ENCODE measurements around the gene MID1.

Gene MID1

DNA sequence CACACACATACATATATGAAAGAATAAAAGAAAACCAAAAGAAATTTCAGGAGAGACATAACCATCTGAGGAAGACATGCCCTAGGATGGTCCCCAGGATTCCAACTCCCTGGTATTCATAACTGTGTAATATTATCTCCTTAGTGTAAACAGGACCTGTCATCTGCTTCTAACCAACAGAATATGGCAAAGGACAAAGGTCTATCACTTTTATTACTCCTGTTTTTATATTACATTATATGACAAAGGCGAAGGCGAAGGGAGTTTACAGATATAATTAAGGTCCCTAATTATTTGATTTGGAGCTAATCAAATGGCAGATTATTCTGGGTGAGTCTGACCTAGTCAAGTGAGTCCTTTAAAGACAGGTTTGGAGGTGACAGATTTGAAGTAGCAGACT lies 155.1 kb downstream of the MID1 start:
- Histone ChIP-seq H3K27ac (ENCODE audit: low read length) (no peak overlapping the region), H3K4me1 (ENCODE audit: control insufficient read depth in 1 of 2, insufficient read depth in 2 of 2, low read length in 2 of 2) (no peaks in the 10 kb centered on the region), H3K4me3 (ENCODE audit: low read depth in 1 of 2, low read length in 2 of 2) (no peak overlapping the region), H3K36me3 (ENCODE audit: control insufficient read depth in 1 of 2, insufficient read depth in 2 of 2, low read length in 2 of 2) (peaks cover 0 to 1% of the 10 kb centered on the region in 2 donors), H3K27me3 (ENCODE audit: low read depth, low read length) (no peaks in the 10 kb centered on the region), H3K9me3 (ENCODE audit: control insufficient read depth in 1 of 2, low read length in 2 of 2) (no peaks in the 10 kb centered on the region)

DNA sequence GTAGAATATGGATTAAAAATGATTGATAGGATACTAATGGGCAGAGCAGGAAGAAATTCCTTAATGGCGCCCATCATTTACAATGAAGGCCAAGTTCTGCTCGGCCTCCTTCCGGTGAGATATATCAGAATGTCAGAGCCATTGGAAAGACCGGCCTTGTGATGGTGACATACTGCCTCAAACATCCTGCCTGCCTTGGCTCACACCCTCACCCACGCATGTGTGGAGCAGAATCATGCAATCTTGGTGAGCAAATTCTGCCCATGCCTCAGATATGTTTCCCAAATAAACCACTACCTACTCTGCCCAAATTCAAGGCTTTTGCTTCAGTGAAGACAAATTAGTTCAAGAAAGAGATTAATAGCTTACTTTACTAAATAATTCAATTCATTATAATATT lies 163.3 kb downstream of the MID1 start:
- Histone ChIP-seq H3K27ac (ENCODE audit: low read length) (no peak overlapping the region), H3K4me3 (ENCODE audit: low read depth in 1 of 2, low read length in 2 of 2) (no peak overlapping the region), H3K9me3 (ENCODE audit: control insufficient read depth in 1 of 2, low read length in 2 of 2) (no peaks in the 10 kb centered on the region), H3K27me3 (ENCODE audit: low read depth, low read length) (no peaks in the 10 kb centered on the region), H3K36me3 (ENCODE audit: control insufficient read depth in 1 of 2, insufficient read depth in 2 of 2, low read length in 2 of 2) (peaks cover 13 to 21% of the 10 kb centered on the region in 2 donors), H3K4me1 (ENCODE audit: control insufficient read depth in 1 of 2, insufficient read depth in 2 of 2, low read length in 2 of 2) (no peaks in the 10 kb centered on the region)

DNA sequence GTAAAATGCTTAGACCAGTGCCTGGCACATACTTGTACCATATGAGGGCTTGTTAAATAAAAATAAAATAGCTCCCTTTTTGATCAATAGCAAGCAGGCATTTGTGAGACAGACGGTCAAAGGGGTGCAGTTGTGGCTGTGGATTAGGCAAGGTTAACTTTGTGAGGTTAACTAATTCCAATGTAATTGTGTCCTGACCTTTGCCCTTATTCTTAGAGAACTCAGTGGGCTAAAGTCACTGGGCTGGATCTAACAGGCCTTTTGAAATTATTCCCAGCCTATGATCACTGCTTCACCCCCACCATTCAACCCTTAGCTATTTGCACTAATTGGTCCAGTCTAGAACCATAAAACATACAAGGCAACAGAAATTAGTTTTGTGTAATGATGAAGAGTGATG lies 166.4 kb downstream of the MID1 start:
- H3K9me3 ChIP-seq (ENCODE audit: control insufficient read depth in 1 of 2, low read length in 2 of 2) = no peaks in the 10 kb centered on the region
- H3K27me3 ChIP-seq (ENCODE audit: low read depth, low read length) = no peaks in the 10 kb centered on the region
- H3K4me1 ChIP-seq (ENCODE audit: control insufficient read depth in 1 of 2, insufficient read depth in 2 of 2, low read length in 2 of 2) = no peaks in the 10 kb centered on the region
- no peak overlapping the region for H3K27ac ChIP-seq (ENCODE audit: low read length)
- H3K4me3 ChIP-seq (ENCODE audit: low read depth in 1 of 2, low read length in 2 of 2) = no peak overlapping the region
- peaks cover 10 to 19% of the 10 kb centered on the region in 2 donors for H3K36me3 ChIP-seq (ENCODE audit: control insufficient read depth in 1 of 2, insufficient read depth in 2 of 2, low read length in 2 of 2)

DNA sequence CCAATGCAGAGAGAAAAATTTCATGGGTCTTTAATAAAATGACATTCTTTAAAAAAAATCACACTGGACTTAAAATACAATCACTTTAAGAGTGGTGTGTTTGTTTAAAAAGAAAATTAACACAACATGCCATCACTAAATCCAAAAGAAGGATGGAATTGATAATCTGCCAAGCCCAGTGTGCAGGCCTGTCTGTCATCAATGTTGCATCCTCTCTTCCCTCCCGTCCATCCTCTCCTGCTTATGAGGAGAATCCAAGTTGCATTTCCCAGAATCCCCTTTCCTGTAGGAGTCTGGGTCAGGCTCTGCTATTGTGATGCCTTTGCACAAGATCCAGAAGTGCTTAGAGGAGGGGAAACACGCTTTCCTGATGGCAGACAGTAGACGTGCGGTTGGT lies 169.4 kb downstream of the MID1 start:
- H3K9me3 ChIP-seq (ENCODE audit: control insufficient read depth in 1 of 2, low read length in 2 of 2) = no peaks in the 10 kb centered on the region
- no peaks in the 10 kb centered on the region for H3K27me3 ChIP-seq (ENCODE audit: low read depth, low read length)
- H3K27ac ChIP-seq (ENCODE audit: low read length) = no peak overlapping the region
- no peaks in the 10 kb centered on the region for H3K4me1 ChIP-seq (ENCODE audit: control insufficient read depth in 1 of 2, insufficient read depth in 2 of 2, low read length in 2 of 2)
- H3K4me3 ChIP-seq (ENCODE audit: low read depth in 1 of 2, low read length in 2 of 2) = no peak overlapping the region
- peaks cover 10 to 15% of the 10 kb centered on the region in 2 donors for H3K36me3 ChIP-seq (ENCODE audit: control insufficient read depth in 1 of 2, insufficient read depth in 2 of 2, low read length in 2 of 2)

DNA sequence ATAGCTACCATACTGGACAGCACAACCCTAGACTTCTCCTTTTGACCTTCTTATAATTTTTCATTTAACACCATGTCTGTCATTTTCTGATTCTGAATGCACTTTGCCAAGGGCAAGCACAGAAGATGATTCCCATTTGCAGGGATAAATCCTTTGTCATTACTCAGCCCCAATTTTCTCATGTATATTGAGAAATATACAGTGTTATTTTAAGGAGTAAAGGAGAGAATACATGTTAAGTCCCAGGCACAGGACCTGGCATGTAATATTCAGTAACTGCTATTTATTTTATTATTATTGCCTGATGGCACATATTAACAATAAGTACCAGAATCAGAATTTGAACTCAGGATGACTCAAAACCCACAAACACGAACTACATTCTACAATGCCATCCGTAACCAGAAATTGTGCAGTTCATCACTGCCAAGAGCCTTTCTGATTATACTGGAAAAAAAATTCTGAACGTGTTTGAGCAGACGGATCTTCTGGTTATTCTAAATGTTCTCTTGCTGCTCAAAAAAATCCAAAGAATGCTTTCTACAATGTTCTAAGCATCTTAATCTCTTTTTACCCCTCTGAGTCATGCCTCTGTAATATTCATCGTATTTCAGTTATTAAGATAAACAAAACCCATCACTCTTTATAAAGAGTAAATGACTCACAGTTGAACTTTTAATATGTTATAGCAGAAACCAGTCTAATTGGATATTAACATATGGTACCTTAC lies 170.0 kb downstream of the MID1 start:
- Histone ChIP-seq H3K9me3 (ENCODE audit: control insufficient read depth in 1 of 2, low read length in 2 of 2) (no peaks in the 10 kb centered on the region), H3K4me1 (ENCODE audit: control insufficient read depth in 1 of 2, insufficient read depth in 2 of 2, low read length in 2 of 2) (no peaks in the 10 kb centered on the region), H3K27me3 (ENCODE audit: low read depth, low read length) (no peaks in the 10 kb centered on the region), H3K4me3 (ENCODE audit: low read depth in 1 of 2, low read length in 2 of 2) (no peak overlapping the region), H3K27ac (ENCODE audit: low read length) (no peak overlapping the region), H3K36me3 (ENCODE audit: control insufficient read depth in 1 of 2, insufficient read depth in 2 of 2, low read length in 2 of 2) (peaks cover 10 to 15% of the 10 kb centered on the region in 2 donors)

DNA sequence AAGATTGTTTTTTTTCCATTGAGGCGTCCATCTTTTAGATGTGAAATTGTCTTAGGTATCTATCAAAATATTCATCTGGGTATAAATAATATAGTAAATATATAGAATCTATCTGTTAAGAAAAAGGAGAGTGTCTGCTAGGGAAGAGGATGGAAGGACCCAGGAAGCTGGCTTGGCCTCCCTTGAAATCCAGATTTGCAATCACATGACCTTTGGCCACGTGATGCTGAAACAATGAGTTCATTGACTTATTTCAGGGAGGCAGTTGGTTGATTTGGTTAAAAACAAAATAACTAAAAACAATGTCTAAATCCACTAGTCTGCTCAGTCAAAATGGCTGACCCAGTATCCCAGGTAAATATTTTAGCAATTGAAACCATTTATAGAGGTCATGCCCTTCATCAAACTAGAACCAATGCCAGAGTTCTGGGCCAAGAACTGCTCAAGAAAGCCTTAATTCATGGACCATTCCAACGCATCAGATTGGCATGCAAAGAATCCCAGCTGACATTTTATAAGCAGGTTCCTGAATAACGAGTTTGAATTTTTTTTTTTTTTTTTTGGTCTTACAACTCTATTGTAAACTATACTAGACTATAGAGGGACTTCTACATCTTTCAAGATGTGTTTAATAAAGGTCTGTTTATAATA lies 172.7 kb downstream of the MID1 start:
- no peak overlapping the region for H3K4me3 ChIP-seq (ENCODE audit: low read depth in 1 of 2, low read length in 2 of 2)
- H3K27ac ChIP-seq (ENCODE audit: low read length) = no peak overlapping the region
- H3K4me1 ChIP-seq (ENCODE audit: control insufficient read depth in 1 of 2, insufficient read depth in 2 of 2, low read length in 2 of 2) = no peaks in the 10 kb centered on the region
- peaks cover 0 to 5% of the 10 kb centered on the region in 2 donors for H3K36me3 ChIP-seq (ENCODE audit: control insufficient read depth in 1 of 2, insufficient read depth in 2 of 2, low read length in 2 of 2)
- H3K27me3 ChIP-seq (ENCODE audit: low read depth, low read length) = no peaks in the 10 kb centered on the region
- H3K9me3 ChIP-seq (ENCODE audit: control insufficient read depth in 1 of 2, low read length in 2 of 2) = no peaks in the 10 kb centered on the region

DNA sequence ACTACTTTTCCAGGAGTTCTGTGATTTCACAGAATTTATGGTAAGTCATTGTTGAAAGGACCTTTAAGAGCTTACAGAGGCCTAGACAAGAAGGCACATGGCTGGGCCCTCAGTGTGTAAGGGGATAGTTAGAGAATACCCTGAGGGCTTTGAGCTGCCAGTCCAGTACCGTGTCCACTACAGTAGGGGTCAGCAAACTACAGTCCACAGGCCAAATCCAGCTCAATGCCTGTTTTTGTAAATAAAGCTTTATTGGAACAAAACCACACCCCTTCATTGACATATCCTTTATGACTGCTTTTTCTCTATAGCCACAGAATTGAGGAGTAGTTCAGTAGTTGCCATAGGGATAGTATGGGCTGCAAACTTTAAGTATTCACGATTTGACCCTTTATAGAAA lies 176.2 kb downstream of the MID1 start:
- Histone ChIP-seq H3K4me3 (ENCODE audit: low read depth in 1 of 2, low read length in 2 of 2) (no peak overlapping the region), H3K27ac (ENCODE audit: low read length) (no peak overlapping the region)

DNA sequence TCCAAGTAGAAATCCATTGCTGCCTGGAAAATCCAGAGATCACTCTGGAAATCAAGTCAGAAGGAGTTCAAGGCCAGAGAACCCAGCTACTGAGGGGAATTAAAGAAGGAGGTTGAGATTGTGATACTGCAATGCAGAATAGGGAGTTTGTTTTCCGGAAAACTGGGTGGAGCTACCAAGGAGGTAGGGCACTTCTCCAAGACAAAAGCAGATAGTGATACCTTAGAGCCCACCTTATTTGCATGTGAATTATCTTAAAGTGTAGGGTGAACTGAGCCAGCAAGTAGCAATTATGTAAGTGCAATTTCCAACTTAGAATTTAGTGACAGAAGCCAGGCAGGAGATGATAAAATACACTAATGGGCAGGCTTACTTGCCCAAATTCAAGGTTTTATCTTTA lies 178.9 kb downstream of the MID1 start:
- Histone ChIP-seq H3K4me1 (ENCODE audit: control insufficient read depth in 1 of 2, insufficient read depth in 2 of 2, low read length in 2 of 2) (no peaks in the 10 kb centered on the region), H3K27me3 (ENCODE audit: low read depth, low read length) (no peaks in the 10 kb centered on the region), H3K4me3 (ENCODE audit: low read depth in 1 of 2, low read length in 2 of 2) (no peak overlapping the region), H3K27ac (ENCODE audit: low read length) (no peak overlapping the region), H3K9me3 (ENCODE audit: control insufficient read depth in 1 of 2, low read length in 2 of 2) (no peaks in the 10 kb centered on the region), H3K36me3 (ENCODE audit: control insufficient read depth in 1 of 2, insufficient read depth in 2 of 2, low read length in 2 of 2) (no peaks in the 10 kb centered on the region)

More for the DNA sequence above, 176.2 kb downstream of the MID1 start:
- no peaks in the 10 kb centered on the region for H3K4me1 ChIP-seq (ENCODE audit: control insufficient read depth in 1 of 2, insufficient read depth in 2 of 2, low read length in 2 of 2)
- no peaks in the 10 kb centered on the region for H3K27me3 ChIP-seq (ENCODE audit: low read depth, low read length)
- no peaks in the 10 kb centered on the region for H3K9me3 ChIP-seq (ENCODE audit: control insufficient read depth in 1 of 2, low read length in 2 of 2)
- H3K36me3 ChIP-seq (ENCODE audit: control insufficient read depth in 1 of 2, insufficient read depth in 2 of 2, low read length in 2 of 2) = peaks cover 0 to 2% of the 10 kb centered on the region in 2 donors

DNA sequence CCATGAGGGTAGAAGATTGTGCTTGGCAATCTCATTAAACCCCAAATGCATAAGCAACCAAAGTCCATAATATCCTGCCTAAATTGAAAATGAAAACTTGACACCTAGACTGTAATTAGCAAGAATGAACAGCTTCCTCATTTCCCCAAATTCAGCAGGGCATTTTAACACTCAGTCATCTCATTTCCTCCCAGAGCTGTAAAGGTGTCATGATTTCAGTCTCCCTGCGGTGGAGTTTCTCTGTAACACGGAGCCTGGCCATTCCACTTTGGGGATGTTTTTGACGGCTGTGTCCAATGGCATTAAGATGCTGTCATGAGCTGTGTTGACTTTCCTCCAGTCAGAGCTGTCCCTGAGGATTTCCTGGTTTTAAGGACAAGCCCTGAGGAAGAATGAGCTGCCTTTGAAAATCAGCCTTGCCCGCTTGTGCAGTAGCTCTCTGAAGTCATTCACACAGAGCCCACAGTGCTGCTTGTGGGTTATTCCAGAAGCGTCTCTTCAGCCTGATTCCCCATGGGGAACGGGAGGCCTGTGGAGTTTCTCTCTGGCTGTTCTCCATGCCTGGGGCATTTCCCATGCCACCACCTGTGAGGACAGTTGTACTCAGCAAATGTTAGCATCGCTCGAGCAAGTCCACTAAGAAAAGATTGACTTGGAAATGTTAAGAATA lies 187.0 kb downstream of the MID1 start:
- Histone ChIP-seq H3K27ac (ENCODE audit: low read length) (no peak overlapping the region), H3K27me3 (ENCODE audit: low read depth, low read length) (no peaks in the 10 kb centered on the region), H3K4me1 (ENCODE audit: control insufficient read depth in 1 of 2, insufficient read depth in 2 of 2, low read length in 2 of 2) (no peaks in the 10 kb centered on the region), H3K9me3 (ENCODE audit: control insufficient read depth in 1 of 2, low read length in 2 of 2) (peaks cover 0 to 2% of the 10 kb centered on the region in 2 donors), H3K36me3 (ENCODE audit: control insufficient read depth in 1 of 2, insufficient read depth in 2 of 2, low read length in 2 of 2) (no peaks in the 10 kb centered on the region), H3K4me3 (ENCODE audit: low read depth in 1 of 2, low read length in 2 of 2) (no peak overlapping the region)

DNA sequence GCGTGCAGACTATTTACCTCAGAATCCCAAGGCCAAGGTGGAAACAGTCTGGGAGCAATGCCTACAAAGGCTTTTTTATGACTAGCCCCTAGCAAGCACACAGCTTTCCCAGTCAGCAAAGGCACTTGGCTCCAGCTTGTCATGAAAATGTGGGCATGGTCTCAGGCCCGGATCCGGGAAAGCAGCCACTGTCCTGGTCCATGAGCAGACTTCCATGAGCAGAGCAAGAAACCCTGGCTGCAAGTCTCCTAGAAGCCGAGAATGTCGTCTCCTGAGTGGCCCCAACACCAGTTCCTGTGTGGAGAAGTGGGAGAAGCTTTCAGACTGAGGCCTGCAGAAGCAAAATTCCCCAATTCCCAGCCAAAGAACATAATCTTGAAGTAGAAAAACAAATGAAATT lies 190.5 kb downstream of the MID1 start:
- Histone ChIP-seq H3K27ac (ENCODE audit: low read length) (no peak overlapping the region), H3K27me3 (ENCODE audit: low read depth, low read length) (no peaks in the 10 kb centered on the region), H3K4me3 (ENCODE audit: low read depth in 1 of 2, low read length in 2 of 2) (no peak overlapping the region), H3K36me3 (ENCODE audit: control insufficient read depth in 1 of 2, insufficient read depth in 2 of 2, low read length in 2 of 2) (no peaks in the 10 kb centered on the region), H3K4me1 (ENCODE audit: control insufficient read depth in 1 of 2, insufficient read depth in 2 of 2, low read length in 2 of 2) (no peaks in the 10 kb centered on the region), H3K9me3 (ENCODE audit: control insufficient read depth in 1 of 2, low read length in 2 of 2) (no peaks in the 10 kb centered on the region)

DNA sequence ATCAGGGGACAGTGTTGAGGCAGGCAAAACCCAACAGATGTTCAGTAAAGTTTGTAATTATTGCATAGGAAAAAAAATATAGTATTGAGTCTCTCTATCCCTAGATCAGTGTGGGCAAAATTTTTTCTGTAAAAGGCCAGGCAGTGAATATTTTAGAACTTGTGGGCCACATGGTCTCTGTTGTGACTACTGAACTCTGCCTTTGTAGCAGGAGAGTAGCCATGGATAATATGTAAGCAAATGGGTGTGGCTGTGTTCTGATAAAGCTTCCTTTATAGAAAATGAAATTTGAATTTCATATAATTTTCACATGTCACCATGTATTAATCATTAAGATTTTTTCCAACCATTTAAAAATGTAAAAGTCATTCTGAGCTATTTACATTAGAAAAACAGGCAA lies 193.1 kb downstream of the MID1 start:
- H3K27me3 ChIP-seq (ENCODE audit: low read depth, low read length) = no peaks in the 10 kb centered on the region
- H3K27ac ChIP-seq (ENCODE audit: low read length) = no peak overlapping the region
- no peak overlapping the region for H3K4me3 ChIP-seq (ENCODE audit: low read depth in 1 of 2, low read length in 2 of 2)
- H3K9me3 ChIP-seq (ENCODE audit: control insufficient read depth in 1 of 2, low read length in 2 of 2) = peaks cover 0 to 3% of the 10 kb centered on the region in 2 donors
- H3K4me1 ChIP-seq (ENCODE audit: control insufficient read depth in 1 of 2, insufficient read depth in 2 of 2, low read length in 2 of 2) = no peaks in the 10 kb centered on the region
- no peaks in the 10 kb centered on the region for H3K36me3 ChIP-seq (ENCODE audit: control insufficient read depth in 1 of 2, insufficient read depth in 2 of 2, low read length in 2 of 2)

Data from muscle layer of duodenum (tissue), 2 donors.